ENCODE data around the gene ACOT9.
"Not testable (repeated sequence)": the region's sequence is repeated elsewhere in the genome, so short reads cannot be mapped to it uniquely, and the experiment has no call there.

The ACOT9 gene

DNA sequence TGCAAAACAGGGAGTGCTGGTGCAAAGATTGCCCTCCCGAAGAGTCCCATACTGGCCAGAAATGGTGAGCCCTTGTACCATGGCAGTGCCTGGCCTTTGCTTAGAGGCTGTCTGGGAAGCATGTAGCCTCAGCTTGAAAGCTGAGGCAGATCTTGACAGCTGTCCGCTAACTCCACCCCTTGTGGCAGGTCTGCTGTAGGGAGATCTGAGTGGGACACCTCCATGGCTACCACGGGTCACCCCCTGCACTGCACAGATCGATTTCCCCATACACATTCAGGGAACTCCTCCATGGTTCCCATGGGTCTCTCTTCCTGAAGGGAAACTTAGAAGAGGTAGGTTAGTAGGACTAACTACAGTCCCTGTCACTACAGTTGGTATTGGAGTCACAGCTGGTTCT, 6.1 kb upstream of the ACOT9 start:
- Histone ChIP-seq H3K27ac (no peak overlapping the region), H3K4me1 (ENCODE audit: control insufficient read depth in 1 of 2, insufficient read depth in 1 of 2, low read depth in 1 of 2, low read length in 1 of 2) (no peaks in the 10 kb centered on the region), H3K9me3 (no peaks in the 10 kb centered on the region), H3K4me3 (ENCODE audit: low read depth in 1 of 2, low read length in 1 of 2) (no peak overlapping the region), H3K36me3 (no peaks in the 10 kb centered on the region), H3K27me3 (no peaks in the 10 kb centered on the region)
- TF ChIP-seq, protein P1, sequence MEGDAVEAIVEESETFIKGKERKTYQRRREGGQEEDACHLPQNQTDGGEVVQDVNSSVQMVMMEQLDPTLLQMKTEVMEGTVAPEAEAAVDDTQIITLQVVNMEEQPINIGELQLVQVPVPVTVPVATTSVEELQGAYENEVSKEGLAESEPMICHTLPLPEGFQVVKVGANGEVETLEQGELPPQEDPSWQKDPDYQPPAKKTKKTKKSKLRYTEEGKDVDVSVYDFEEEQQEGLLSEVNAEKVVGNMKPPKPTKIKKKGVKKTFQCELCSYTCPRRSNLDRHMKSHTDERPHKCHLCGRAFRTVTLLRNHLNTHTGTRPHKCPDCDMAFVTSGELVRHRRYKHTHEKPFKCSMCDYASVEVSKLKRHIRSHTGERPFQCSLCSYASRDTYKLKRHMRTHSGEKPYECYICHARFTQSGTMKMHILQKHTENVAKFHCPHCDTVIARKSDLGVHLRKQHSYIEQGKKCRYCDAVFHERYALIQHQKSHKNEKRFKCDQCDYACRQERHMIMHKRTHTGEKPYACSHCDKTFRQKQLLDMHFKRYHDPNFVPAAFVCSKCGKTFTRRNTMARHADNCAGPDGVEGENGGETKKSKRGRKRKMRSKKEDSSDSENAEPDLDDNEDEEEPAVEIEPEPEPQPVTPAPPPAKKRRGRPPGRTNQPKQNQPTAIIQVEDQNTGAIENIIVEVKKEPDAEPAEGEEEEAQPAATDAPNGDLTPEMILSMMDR (IDR thresholded peaks at IDR 0.05), result no peak

DNA sequence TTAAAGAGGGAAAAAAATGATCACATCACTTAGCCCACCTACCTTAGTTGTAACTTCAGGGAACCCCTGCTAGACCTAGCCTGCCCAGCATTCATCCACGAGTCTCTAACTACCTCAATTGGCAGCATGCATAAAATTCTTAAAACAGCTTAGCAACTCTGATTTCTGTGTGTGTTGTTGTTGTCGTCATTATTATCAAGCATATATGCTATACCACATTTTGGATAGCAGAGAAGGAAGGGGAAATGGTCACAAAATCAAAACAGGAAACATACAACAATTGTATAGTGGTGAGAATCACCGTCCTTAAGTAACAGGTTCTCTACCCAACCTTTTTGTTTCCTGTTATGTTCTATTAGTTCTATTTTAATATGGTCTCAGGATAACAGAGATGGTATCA, 2.7 kb upstream of the ACOT9 start:
- Histone ChIP-seq H3K4me1 (ENCODE audit: control insufficient read depth in 1 of 2, insufficient read depth in 1 of 2, low read depth in 1 of 2, low read length in 1 of 2) (peaks cover 6 to 13% of the 10 kb centered on the region in 2 experiments), H3K27me3 (no peaks in the 10 kb centered on the region), H3K27ac (peak overlapping the region; percentile 47), H3K4me3 (ENCODE audit: low read depth in 1 of 2, low read length in 1 of 2) (no peak overlapping the region), H3K9me3 (no peaks in the 10 kb centered on the region), H3K36me3 (no peaks in the 10 kb centered on the region)
- TF ChIP-seq, protein P1 (IDR thresholded peaks at IDR 0.05), result no peak

DNA sequence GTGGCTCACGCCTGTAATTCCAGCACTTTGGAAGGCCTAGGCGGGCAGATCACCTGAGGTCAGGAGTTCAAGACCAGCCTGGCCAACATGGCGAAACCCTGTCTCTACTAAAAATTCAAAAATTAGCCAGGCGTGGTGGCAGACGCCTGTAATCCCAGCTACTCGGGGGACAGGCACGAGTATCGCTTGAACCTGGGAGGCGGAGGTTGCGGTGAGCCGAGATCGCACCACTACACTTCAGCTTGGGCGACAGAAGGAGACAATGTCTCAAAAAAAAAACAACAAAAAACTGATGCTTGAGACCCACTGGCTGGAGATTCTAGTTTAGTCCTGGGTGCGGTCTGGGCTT, 521 bp upstream of the ACOT9 start:
- Histone ChIP-seq H3K4me3 (ENCODE audit: low read depth in 1 of 2, low read length in 1 of 2) (peak overlapping the region; percentile 73 to 77), H3K4me1 (ENCODE audit: control insufficient read depth in 1 of 2, insufficient read depth in 1 of 2, low read depth in 1 of 2, low read length in 1 of 2) (peaks cover 6 to 13% of the 10 kb centered on the region in 2 experiments), H3K27ac (peak overlapping the region; percentile 94)
- H3K9me3 ChIP-seq, H3K36me3 ChIP-seq, H3K27me3 ChIP-seq: not testable (repeated sequence)

DNA sequence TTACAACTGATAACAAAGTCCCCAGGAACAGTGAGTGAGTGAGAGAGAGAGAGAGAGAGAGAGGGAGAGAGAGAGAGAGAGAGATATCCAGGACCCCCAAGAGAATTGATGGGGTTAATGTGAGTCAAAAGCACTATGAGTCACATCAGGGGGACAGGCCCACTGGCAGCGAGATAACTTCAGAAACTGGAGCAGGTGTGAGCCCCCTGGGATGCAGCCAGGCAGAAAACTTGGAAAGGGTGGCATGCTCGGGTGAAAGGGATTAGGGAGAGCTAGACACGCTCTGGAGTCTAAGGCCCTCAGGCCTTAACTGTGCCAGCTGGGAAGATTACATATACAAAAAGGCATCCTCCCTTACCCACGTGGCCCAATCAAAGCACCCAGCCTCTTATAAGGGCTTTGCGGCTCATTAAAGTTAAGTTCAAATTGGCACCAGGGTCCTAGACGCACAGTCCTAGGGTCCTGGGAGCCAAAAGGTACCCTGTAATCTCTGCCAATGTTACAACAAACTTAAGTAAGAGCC, 841 bp downstream of the ACOT9 start:
- Histone ChIP-seq H3K9me3 (no peaks in the 10 kb centered on the region), H3K36me3 (no peaks in the 10 kb centered on the region), H3K4me3 (ENCODE audit: low read depth in 1 of 2, low read length in 1 of 2) (peak overlapping the region; percentile 73 to 77), H3K4me1 (ENCODE audit: control insufficient read depth in 1 of 2, insufficient read depth in 1 of 2, low read depth in 1 of 2, low read length in 1 of 2) (peaks cover 6 to 13% of the 10 kb centered on the region in 2 experiments), H3K27me3 (no peaks in the 10 kb centered on the region), H3K27ac (peak overlapping the region; percentile 94)
- TF ChIP-seq, protein P1 (IDR thresholded peaks at IDR 0.05), result no peak

DNA sequence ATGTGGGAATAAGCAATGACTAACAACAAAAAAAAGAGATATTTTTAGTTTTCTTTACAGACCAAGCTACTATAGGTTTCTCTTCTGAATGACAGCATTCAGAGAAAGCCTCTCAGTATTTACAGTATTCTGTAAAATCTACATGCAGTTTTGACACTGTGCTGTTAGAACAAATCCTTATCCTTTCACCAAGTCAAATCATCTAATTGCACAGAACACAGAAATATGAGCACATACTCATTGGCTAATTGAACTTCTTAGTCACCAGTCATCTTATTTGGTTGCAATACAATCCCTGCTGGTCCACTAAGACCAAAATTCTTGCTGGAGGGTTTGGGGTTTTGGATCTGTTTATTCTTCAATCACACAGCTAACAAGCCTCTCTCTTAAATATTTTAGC, 5.7 kb downstream of the ACOT9 start:
- TF ChIP-seq, protein P1 (IDR thresholded peaks at IDR 0.05), result no peak
- Histone ChIP-seq H3K27ac (no peak overlapping the region), H3K4me3 (ENCODE audit: low read depth in 1 of 2, low read length in 1 of 2) (no peak overlapping the region), H3K36me3 (no peaks in the 10 kb centered on the region), H3K9me3 (no peaks in the 10 kb centered on the region), H3K27me3 (no peaks in the 10 kb centered on the region), H3K4me1 (ENCODE audit: control insufficient read depth in 1 of 2, insufficient read depth in 1 of 2, low read depth in 1 of 2, low read length in 1 of 2) (peaks cover 17 to 24% of the 10 kb centered on the region in 2 experiments)

DNA sequence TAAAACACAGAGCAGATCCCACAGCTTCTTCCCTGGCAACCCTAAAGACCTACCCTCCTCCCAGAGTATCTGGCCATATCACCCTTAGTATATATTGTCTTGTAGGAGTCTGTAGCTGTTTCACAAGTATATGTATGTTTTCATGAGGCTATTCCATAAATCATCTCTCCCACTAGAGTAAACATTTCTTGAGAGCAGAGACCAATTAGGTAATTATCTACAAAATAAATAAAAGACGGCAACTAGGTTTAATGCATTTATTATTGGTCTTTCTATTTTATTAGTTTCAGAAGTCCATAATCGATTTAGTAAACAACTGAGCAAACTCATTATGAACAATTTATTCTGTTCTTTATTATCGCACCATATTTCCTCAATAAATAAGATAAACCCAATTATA, 7.0 kb downstream of the ACOT9 start:
- Histone ChIP-seq H3K4me3 (ENCODE audit: low read depth in 1 of 2, low read length in 1 of 2) (no peak overlapping the region), H3K27me3 (no peaks in the 10 kb centered on the region), H3K9me3 (no peaks in the 10 kb centered on the region), H3K4me1 (ENCODE audit: control insufficient read depth in 1 of 2, insufficient read depth in 1 of 2, low read depth in 1 of 2, low read length in 1 of 2) (peaks cover 16 to 18% of the 10 kb centered on the region in 2 experiments), H3K27ac (peak overlapping the region; percentile 35), H3K36me3 (peaks cover under 1% of the 10 kb centered on the region)
- TF ChIP-seq, protein P1 (IDR thresholded peaks at IDR 0.05), result no peak

Data from neutrophil (primary cell).